Measurements from ENCODE around the gene NSFL1C. TPM values are rescaled to one million over a fixed set of nuclear protein-coding genes. Genes with fewer than 3 reads are reported as not detected.
A peak's percentile ranks its signal among the peaks of the same experiment; 100 is the strongest.

NSFL1C gene
- total and polyA plus RNA-seq, 9 of the 15 experiments (the other 6 are each of a cell fraction or from before 2014, with no cell fraction given), result 20.8 to 119 (median 47.0) TPM

- TF ChIP-seq HMGN3 (IDR thresholded peaks at IDR 0.05; ENCODE audit: borderline replicate concordance, extremely low read depth, insufficient read length, low read depth, low read length) (peak; percentile 83), MTA3 (IDR thresholded peaks at IDR 0.05; ENCODE audit: borderline replicate concordance) (peak; percentile 82), CHD1 (IDR thresholded peaks at IDR 0.05; ENCODE audit: low read length) (peak; percentile 16), ZBTB17 (CRISPR knock-in tag; IDR thresholded peaks at IDR 0.05) (no peak), DDX20 (tag; IDR thresholded peaks at IDR 0.05; ENCODE audit: low read depth) (no peak), PREB (CRISPR knock-in tag; IDR thresholded peaks at IDR 0.05) (no peak), ZNF354B (CRISPR knock-in tag; IDR thresholded peaks at IDR 0.05) (no peak), GTF2F1 (IDR thresholded peaks at IDR 0.05; ENCODE audit: low read depth, low read length) (0 out of 2 replicates have a peak, but pooled peaks have one; percentile 15), MAFG (tag; conservative IDR thresholded peaks at IDR 0.05) (no peak; the same call in 1 of the 2 replicates), CBX5 (IDR thresholded peaks at IDR 0.05; ENCODE audit: borderline replicate concordance, low read depth) (peak; percentile 41; the same call in 1 of the 2 replicates), NFIC (IDR thresholded peaks at IDR 0.05) (peak; percentile 37; the same call in 1 of the 2 replicates), SMAD1 (IDR thresholded peaks at IDR 0.05; ENCODE audit: low read depth, low read length, partially characterized antibody) (no peak), ZFX (CRISPR knock-in tag; IDR thresholded peaks at IDR 0.05) (peak; percentile 95)
- TF ChIP-seq, protein P1, sequence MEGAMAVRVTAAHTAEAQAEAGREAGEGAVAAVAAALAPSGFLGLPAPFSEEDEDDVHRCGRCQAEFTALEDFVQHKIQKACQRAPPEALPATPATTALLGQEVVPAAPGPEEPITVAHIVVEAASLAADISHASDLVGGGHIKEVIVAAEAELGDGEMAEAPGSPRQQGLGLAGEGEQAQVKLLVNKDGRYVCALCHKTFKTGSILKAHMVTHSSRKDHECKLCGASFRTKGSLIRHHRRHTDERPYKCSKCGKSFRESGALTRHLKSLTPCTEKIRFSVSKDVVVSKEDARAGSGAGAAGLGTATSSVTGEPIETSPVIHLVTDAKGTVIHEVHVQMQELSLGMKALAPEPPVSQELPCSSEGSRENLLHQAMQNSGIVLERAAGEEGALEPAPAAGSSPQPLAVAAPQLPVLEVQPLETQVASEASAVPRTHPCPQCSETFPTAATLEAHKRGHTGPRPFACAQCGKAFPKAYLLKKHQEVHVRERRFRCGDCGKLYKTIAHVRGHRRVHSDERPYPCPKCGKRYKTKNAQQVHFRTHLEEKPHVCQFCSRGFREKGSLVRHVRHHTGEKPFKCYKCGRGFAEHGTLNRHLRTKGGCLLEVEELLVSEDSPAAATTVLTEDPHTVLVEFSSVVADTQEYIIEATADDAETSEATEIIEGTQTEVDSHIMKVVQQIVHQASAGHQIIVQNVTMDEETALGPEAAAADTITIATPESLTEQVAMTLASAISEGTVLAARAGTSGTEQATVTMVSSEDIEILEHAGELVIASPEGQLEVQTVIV (CRISPR knock-in tag; IDR thresholded peaks at IDR 0.05; ENCODE audit: borderline replicate concordance), result no peak
- TF ChIP-seq, protein P2, sequence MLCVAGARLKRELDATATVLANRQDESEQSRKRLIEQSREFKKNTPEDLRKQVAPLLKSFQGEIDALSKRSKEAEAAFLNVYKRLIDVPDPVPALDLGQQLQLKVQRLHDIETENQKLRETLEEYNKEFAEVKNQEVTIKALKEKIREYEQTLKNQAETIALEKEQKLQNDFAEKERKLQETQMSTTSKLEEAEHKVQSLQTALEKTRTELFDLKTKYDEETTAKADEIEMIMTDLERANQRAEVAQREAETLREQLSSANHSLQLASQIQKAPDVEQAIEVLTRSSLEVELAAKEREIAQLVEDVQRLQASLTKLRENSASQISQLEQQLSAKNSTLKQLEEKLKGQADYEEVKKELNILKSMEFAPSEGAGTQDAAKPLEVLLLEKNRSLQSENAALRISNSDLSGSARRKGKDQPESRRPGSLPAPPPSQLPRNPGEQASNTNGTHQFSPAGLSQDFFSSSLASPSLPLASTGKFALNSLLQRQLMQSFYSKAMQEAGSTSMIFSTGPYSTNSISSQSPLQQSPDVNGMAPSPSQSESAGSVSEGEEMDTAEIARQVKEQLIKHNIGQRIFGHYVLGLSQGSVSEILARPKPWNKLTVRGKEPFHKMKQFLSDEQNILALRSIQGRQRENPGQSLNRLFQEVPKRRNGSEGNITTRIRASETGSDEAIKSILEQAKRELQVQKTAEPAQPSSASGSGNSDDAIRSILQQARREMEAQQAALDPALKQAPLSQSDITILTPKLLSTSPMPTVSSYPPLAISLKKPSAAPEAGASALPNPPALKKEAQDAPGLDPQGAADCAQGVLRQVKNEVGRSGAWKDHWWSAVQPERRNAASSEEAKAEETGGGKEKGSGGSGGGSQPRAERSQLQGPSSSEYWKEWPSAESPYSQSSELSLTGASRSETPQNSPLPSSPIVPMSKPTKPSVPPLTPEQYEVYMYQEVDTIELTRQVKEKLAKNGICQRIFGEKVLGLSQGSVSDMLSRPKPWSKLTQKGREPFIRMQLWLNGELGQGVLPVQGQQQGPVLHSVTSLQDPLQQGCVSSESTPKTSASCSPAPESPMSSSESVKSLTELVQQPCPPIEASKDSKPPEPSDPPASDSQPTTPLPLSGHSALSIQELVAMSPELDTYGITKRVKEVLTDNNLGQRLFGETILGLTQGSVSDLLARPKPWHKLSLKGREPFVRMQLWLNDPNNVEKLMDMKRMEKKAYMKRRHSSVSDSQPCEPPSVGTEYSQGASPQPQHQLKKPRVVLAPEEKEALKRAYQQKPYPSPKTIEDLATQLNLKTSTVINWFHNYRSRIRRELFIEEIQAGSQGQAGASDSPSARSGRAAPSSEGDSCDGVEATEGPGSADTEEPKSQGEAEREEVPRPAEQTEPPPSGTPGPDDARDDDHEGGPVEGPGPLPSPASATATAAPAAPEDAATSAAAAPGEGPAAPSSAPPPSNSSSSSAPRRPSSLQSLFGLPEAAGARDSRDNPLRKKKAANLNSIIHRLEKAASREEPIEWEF (CRISPR knock-in tag; IDR thresholded peaks at IDR 0.05), result no peak
- TF ChIP-seq, protein P3, sequence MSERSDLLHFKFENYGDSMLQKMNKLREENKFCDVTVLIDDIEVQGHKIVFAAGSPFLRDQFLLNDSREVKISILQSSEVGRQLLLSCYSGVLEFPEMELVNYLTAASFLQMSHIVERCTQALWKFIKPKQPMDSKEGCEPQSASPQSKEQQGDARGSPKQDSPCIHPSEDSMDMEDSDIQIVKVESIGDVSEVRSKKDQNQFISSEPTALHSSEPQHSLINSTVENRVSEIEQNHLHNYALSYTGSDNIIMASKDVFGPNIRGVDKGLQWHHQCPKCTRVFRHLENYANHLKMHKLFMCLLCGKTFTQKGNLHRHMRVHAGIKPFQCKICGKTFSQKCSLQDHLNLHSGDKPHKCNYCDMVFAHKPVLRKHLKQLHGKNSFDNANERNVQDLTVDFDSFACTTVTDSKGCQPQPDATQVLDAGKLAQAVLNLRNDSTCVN (CRISPR knock-in tag; IDR thresholded peaks at IDR 0.05), result no peak
Measured at GRCh38 chr20:1466211-1467081, at the start of gene NSFL1C (continued).
